Esophagus squamous epithelium (tissue), 5 donors: ENCODE results near the gene SNRPB. TPM values are rescaled to one million over a fixed set of nuclear protein-coding genes. Genes with fewer than 3 reads are reported as not detected.

Experiments used
- DNase-seq: peaks from one replicate; lab custom pipeline; 2025; lab: John Stamatoyannopoulos, UW
- H3K27ac ChIP-seq, 4 donors: fragments of 200-600 bp; sonication (generic); one replicate each; pipeline ENCODE4 v1.5.1; 2016 to 2019; ENCODE audit warnings: mild to moderate bottlenecking in 1 of 4
- H3K27me3 ChIP-seq, 4 donors: fragments of 200-600 bp; sonication (generic); 1 replicate in 3 of 4; 2 replicates in 1 of 4; pipeline versions ENCODE4 v1.5.1 to v1.6.0; 2017 to 2021; ENCODE audit warnings: antibody characterized with exemption in 1 of 4
- H3K36me3 ChIP-seq, 3 donors: fragments of 200-600 bp; sonication (generic); one replicate each; pipeline ENCODE4 v1.5.1; 2016 to 2019
- H3K4me1 ChIP-seq, 3 donors: fragments of 200-600 bp; sonication (generic); one replicate each; pipeline ENCODE4 v1.5.1; 2017 to 2019
- H3K4me3 ChIP-seq, 4 donors: fragments of 200-600 bp; sonication (generic); 1 replicate in 3 of 4; 2 replicates in 1 of 4; pipeline ENCODE4 v1.5.1; 2016 to 2019; ENCODE audit warnings: mild to moderate bottlenecking in 2 of 4, moderate library complexity in 1 of 4
- H3K9me3 ChIP-seq, 3 donors: fragments of 200-600 bp; sonication (generic); one replicate each; pipeline ENCODE4 v1.5.1; 2016 to 2019
- CTCF ChIP-seq, 6 experiments: fragments of 450-650 bp in 4 of 6; fragments of 200-600 bp in 2 of 6; sonication (generic) in 2 of 6; IDR thresholded peaks; one replicate each; pipeline ENCODE4 v1.5.1; 2016 to 2019; ENCODE audit warnings: antibody characterized with exemption in 6 of 6, mild to moderate bottlenecking in 4 of 6, moderate library complexity in 4 of 6
- POLR2A ChIP-seq, 4 donors: fragments of 450-650 bp; IDR thresholded peaks; one replicate each; pipeline ENCODE4 v1.6.1; 2017; ENCODE audit warnings: antibody characterized with exemption in 4 of 4, mild to moderate bottlenecking in 4 of 4, moderate library complexity in 3 of 4
- WGBS, 2 donors: methylation state at CpG; one replicate each; pipeline ENCODE4 v1.1.5; 2018; 5-methylcytosine and 5-hydroxymethylcytosine counted together
- intact Hi-C: fragments of 100-400 bp; cut with DNase I; formaldehyde crosslinking; loops from one replicate; pipeline ENCODE4 v1.15.0; 2022
- total RNA-seq, 4 donors: library from RNA; depleted of rRNA; stranded (reverse); fragments of >200 nt; gene quantifications; one replicate each; pipeline ENCODE4 v1.1.0, GENCODE V29; 2016
- donor health status: DM: yes; HTN: yes; CAD: no.

The SNRPB gene
- total RNA-seq, 4 donors from 2014 or later: 244 to 393 (median 277) TPM

- H3K4me3 ChIP-seq: no peak overlapping the region
- H3K27me3 ChIP-seq: no peaks in the 10 kb centered on the region
- no peak overlapping the region for H3K27ac ChIP-seq
- H3K9me3 ChIP-seq: no peaks in the 10 kb centered on the region
- WGBS, 2 donors: 44 to 60% methylated on average over 1 of the region's 1 CpG
- H3K4me1 ChIP-seq: no peaks in the 10 kb centered on the region
- intact Hi-C loops: loop anchor here (10.0 kb wide), 1 partner anchor 255 kb away; no protein-coding TSS in a partner anchor
- no peak for DNase-seq
- no peak for TF ChIP-seq CTCF (IDR thresholded peaks at IDR 0.05)
- no peak for TF ChIP-seq POLR2A (IDR thresholded peaks at IDR 0.05)
- peaks cover 26 to 71% (median 48%) of the 10 kb centered on the region in 3 donors for H3K36me3 ChIP-seq
Observed at GRCh38 chr20:2459981-2460751, 10.4 kb downstream of the SNRPB start.

GRCh38 chr20:2458919-2459499, 11.6 kb downstream of the SNRPB start:
- peaks cover 24 to 59% (median 36%) of the 10 kb centered on the region in 3 donors for H3K36me3 ChIP-seq
- peaks cover 0 to 4% (median 0%) of the 10 kb centered on the region in 3 donors for H3K4me1 ChIP-seq

GRCh38 chr20:2455771-2456497, 14.7 kb downstream of the SNRPB start:
- no peak overlapping the region for H3K4me3 ChIP-seq
- peaks cover 0 to 28% (median 5%) of the 10 kb centered on the region in 3 donors for H3K36me3 ChIP-seq
- H3K4me1 ChIP-seq: peaks cover 4 to 20% (median 6%) of the 10 kb centered on the region in 3 donors
- DNase-seq: no peak
- intact Hi-C loops: loop anchor here (10.0 kb wide), 1 partner anchor 251 kb away; no protein-coding TSS in a partner anchor
- TF ChIP-seq POLR2A (IDR thresholded peaks at IDR 0.05) (no peak), CTCF (IDR thresholded peaks at IDR 0.05) (no peak)
- H3K9me3 ChIP-seq: no peaks in the 10 kb centered on the region
- H3K27me3 ChIP-seq: no peaks in the 10 kb centered on the region
- H3K27ac ChIP-seq: no peak overlapping the region
- 56 to 63% methylated on average over 2 of the region's 2 CpGs for WGBS, 2 donors

More at GRCh38 chr20:2458919-2459499, 11.6 kb downstream of the SNRPB start:
- TF ChIP-seq POLR2A (IDR thresholded peaks at IDR 0.05) (no peak), CTCF (IDR thresholded peaks at IDR 0.05) (no peak)
- Histone ChIP-seq H3K9me3 (no peaks in the 10 kb centered on the region), H3K27me3 (no peaks in the 10 kb centered on the region), H3K4me3 (no peak overlapping the region), H3K27ac (no peak overlapping the region)
- DNase-seq: no peak
- intact Hi-C loops: loop anchor here (10.0 kb wide), 1 partner anchor 254 kb away; no protein-coding TSS in a partner anchor
- WGBS, 2 donors: 90 to 100% methylated on average over 3 of the region's 3 CpGs

GRCh38 chr20:2453792-2454191, 16.8 kb downstream of the SNRPB start:
- DNase-seq: no peak
- peaks cover 4 to 26% (median 6%) of the 10 kb centered on the region in 3 donors for H3K4me1 ChIP-seq
- H3K4me3 ChIP-seq: no peak overlapping the region
- intact Hi-C loops: loop anchor here (10.0 kb wide), 1 partner anchor 249 kb away; no protein-coding TSS in a partner anchor
- 64 to 81% methylated on average over 2 to 3 of the region's 3 CpGs for WGBS, 2 donors
- H3K27ac ChIP-seq: no peak overlapping the region
- TF ChIP-seq CTCF (IDR thresholded peaks at IDR 0.05) (no peak), POLR2A (IDR thresholded peaks at IDR 0.05) (no peak)
- no peaks in the 10 kb centered on the region for H3K27me3 ChIP-seq
- H3K36me3 ChIP-seq: peaks cover 0 to 7% (median 0%) of the 10 kb centered on the region in 3 donors
- H3K9me3 ChIP-seq: no peaks in the 10 kb centered on the region
